Prostate gland (tissue), 2 donors: Measurements from ENCODE around the gene RNF10. TPM values are rescaled to one million over a fixed set of nuclear protein-coding genes. Genes with fewer than 3 reads are reported as not detected.

ENCODE experiments used
- DNase-seq: peaks from one replicate; pipeline ENCODE4 v3.0.0-alpha.2; 2019; ENCODE audit warnings: low spot score
- H3K27ac ChIP-seq, 2 donors: fragments of 200-600 bp; sonication (generic); 2 replicates each; pipeline ENCODE4 v1.5.1; 2017 to 2019
- H3K27me3 ChIP-seq: fragments of 200-600 bp; sonication (generic); replicated peaks from 2 replicates; pipeline ENCODE4 v1.5.1; 2019; ENCODE audit not compliant: insufficient read depth
- H3K36me3 ChIP-seq, 2 donors: fragments of 200-600 bp; sonication (generic); 1 replicate in 1 of 2; 2 replicates in 1 of 2; pipeline versions ENCODE4 v1.5.1 to v1.8.1; 2017 to 2019
- H3K4me1 ChIP-seq: fragments of 200-600 bp; sonication (generic); replicated peaks from 2 replicates; pipeline ENCODE4 v1.5.1; 2019
- H3K4me3 ChIP-seq, 2 donors: fragments of 200-600 bp; sonication (generic); 2 replicates each; pipeline ENCODE4 v1.5.1; 2017 to 2019
- H3K9me3 ChIP-seq: fragments of 200-600 bp; sonication (generic); 2 replicates; pipeline ENCODE4 v1.5.1; 2017
- POLR2A ChIP-seq: fragments of 450-650 bp; IDR thresholded peaks from one replicate; pipeline ENCODE4 v1.6.1; 2016; ENCODE audit warnings: antibody characterized with exemption, mild to moderate bottlenecking
- POLR2AphosphoS5 ChIP-seq: sonication (generic); formaldehyde crosslinking; IDR thresholded peaks from one replicate; pipeline ENCODE4 v1.6.1; 2017; ENCODE audit warnings: antibody characterized with exemption
- WGBS: methylation state at CpG from one replicate; pipeline ENCODE4 v1.1.5; 2018; 5-methylcytosine and 5-hydroxymethylcytosine counted together
- intact Hi-C: fragments of 100-400 bp; cut with DNase I; formaldehyde crosslinking; loops from one replicate; pipeline ENCODE4 v1.14.2; 2022
- total RNA-seq, 2 donors: library from RNA; depleted of rRNA; stranded (reverse); fragments of >200 nt; gene quantifications; one replicate each; pipeline ENCODE4 v1.1.0, GENCODE V29; 2016
- TF ChIP-seq, protein P1 (sequence below), 4 experiments: fragments of 200-600 bp in 2 of 4; fragments of 450-650 bp in 2 of 4; sonication (generic) in 2 of 4; IDR thresholded peaks; 1 replicate in 3 of 4; 2 replicates in 1 of 4; pipeline ENCODE4 v1.5.1; 2016 to 2019; ENCODE audit warnings: antibody characterized with exemption in 4 of 4, mild to moderate bottlenecking in 2 of 4, moderate library complexity in 2 of 4

Gene RNF10
- total RNA-seq, 2 donors from 2014 or later: 95.3 to 251 TPM

DNA sequence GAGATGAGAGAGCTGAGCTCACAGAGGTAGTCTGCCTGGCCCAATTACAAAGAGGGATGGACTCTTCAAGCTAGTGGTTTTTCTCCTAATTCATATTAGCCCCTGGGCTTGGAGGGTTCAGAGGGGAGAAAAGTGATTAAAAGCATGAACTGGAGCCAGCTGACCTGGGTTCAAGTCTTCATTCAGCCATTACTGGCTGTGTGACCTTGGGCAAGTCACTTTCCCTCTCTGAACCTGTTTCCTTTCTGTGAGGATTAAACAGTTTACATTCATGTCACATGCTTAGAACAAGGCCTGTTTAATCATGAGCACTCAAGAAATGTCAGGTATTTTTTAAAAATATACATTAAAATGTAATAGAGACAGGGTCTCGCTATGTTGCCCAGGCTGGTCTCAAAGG, 54.2 kb downstream of the RNF10 start:
- peak overlapping the region in 1 of 2 donors; percentile 47 for H3K27ac ChIP-seq
- no peaks in the 10 kb centered on the region for H3K4me1 ChIP-seq
- no peaks in the 10 kb centered on the region for H3K9me3 ChIP-seq
- 100% methylated on average over 1 of the region's 1 CpG for WGBS
- no peaks in the 10 kb centered on the region for H3K27me3 ChIP-seq
- no peak for DNase-seq
- TF ChIP-seq POLR2AphosphoS5 (no peak), POLR2A (no peak)
- TF ChIP-seq, protein P1, sequence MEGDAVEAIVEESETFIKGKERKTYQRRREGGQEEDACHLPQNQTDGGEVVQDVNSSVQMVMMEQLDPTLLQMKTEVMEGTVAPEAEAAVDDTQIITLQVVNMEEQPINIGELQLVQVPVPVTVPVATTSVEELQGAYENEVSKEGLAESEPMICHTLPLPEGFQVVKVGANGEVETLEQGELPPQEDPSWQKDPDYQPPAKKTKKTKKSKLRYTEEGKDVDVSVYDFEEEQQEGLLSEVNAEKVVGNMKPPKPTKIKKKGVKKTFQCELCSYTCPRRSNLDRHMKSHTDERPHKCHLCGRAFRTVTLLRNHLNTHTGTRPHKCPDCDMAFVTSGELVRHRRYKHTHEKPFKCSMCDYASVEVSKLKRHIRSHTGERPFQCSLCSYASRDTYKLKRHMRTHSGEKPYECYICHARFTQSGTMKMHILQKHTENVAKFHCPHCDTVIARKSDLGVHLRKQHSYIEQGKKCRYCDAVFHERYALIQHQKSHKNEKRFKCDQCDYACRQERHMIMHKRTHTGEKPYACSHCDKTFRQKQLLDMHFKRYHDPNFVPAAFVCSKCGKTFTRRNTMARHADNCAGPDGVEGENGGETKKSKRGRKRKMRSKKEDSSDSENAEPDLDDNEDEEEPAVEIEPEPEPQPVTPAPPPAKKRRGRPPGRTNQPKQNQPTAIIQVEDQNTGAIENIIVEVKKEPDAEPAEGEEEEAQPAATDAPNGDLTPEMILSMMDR (IDR thresholded peaks at IDR 0.05): no peak
- intact Hi-C loops: no loop called here
- no peak overlapping the region for H3K4me3 ChIP-seq
- no peaks in the 10 kb centered on the region for H3K36me3 ChIP-seq

DNA sequence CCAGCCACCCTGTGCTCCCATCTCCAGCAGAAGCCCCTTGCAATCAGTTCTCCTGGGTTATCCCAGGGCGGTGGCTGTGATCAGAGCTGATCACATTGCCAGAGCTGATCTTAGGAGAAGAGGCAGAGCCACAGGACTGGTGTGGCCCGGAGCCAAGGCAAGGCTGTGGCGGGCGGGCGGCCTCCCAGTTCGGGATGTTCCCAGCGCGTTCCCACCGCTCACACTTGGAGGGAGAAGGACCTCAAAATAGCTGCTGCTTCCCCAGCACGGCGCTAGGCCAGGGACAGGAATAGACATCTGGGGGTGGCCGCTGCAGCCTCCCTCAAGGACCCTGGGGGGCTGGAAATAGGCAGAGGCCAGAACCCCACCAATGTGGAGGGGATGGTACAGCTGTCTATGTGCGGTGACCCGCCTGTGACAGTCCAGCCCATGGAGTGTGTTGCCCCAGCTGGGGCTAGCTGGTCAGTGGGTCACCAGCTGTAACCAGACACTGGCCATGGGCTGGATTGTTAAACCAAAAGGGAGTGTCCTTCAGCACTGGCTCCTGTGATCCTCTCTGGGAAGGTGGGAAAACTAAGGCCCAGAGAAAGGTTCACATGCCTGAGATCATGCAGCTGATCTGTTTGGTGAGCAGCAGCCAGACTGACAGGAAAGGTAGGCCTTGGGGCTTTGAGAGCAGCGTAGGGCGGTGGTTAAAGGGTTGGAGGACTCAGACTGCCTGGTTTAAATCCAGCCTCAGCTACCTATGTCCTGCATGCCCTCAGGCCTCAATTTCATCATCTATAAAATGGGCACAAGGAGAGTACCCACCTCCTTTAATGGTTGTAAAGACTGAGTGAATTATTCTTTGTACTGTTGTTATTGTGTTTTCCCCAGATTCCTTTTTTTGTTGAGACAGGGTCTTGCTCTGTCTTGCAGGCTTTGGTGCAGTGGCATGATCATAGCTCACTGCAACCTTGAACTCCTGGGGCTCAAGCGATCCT, 55.1 kb downstream of the RNF10 start:
- DNase-seq: no peak

DNA sequence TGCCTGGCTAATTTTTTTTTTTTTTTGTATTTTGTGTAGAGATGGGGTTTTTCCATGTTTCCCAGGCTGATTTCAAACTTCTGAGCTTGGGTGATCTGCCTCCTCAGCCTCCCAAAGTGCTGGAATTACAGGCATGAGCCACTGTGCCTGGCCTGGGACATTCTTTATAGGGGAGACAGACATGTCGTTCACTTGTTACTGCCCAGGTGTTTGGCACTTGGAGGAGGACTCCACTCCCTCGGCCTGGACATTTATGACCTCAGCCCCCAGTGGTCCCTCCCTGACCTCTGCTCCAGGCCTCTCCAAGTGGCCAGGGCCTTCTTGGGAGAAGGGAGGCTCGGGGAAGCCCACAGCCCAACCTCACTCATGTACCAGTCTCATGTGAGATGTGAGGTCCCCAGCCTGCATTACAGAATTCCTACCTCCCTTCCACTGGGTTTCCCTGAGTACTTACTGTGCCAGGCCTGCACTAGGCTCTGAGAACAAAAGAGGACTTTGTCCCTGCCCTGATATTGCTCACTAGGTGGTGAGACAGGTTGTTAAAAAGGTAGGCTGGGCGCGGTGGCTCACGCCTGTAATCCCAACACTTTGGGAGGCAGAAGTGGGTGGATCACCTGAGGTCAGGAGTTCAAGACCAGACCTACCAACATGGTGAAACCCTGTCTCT, 56.7 kb downstream of the RNF10 start:
- no peaks in the 10 kb centered on the region for H3K27me3 ChIP-seq
- no peak overlapping the region for H3K4me3 ChIP-seq
- no peaks in the 10 kb centered on the region for H3K4me1 ChIP-seq
- DNase-seq: no peak
- TF ChIP-seq POLR2AphosphoS5: no peak
- TF ChIP-seq POLR2A: no peak
- TF ChIP-seq, protein P1 (IDR thresholded peaks at IDR 0.05): no peak
- no peaks in the 10 kb centered on the region for H3K36me3 ChIP-seq
- H3K9me3 ChIP-seq: no peaks in the 10 kb centered on the region
- WGBS: 61% methylated on average over 6 of the region's 6 CpGs
- intact Hi-C loops: no loop called here
- no peak overlapping the region for H3K27ac ChIP-seq

More for the DNA sequence above, 55.1 kb downstream of the RNF10 start:
- intact Hi-C loops: no loop called here
- no peak overlapping the region for H3K4me3 ChIP-seq
- TF ChIP-seq, protein P1 (IDR thresholded peaks at IDR 0.05): no peak
- TF ChIP-seq POLR2A (no peak), POLR2AphosphoS5 (no peak)
- 62% methylated on average over 17 of the region's 17 CpGs for WGBS
- no peaks in the 10 kb centered on the region for H3K27me3 ChIP-seq
- H3K9me3 ChIP-seq: no peaks in the 10 kb centered on the region
- no peaks in the 10 kb centered on the region for H3K36me3 ChIP-seq
- no peaks in the 10 kb centered on the region for H3K4me1 ChIP-seq
- H3K27ac ChIP-seq: peak overlapping the region; percentile 47 to 64

DNA sequence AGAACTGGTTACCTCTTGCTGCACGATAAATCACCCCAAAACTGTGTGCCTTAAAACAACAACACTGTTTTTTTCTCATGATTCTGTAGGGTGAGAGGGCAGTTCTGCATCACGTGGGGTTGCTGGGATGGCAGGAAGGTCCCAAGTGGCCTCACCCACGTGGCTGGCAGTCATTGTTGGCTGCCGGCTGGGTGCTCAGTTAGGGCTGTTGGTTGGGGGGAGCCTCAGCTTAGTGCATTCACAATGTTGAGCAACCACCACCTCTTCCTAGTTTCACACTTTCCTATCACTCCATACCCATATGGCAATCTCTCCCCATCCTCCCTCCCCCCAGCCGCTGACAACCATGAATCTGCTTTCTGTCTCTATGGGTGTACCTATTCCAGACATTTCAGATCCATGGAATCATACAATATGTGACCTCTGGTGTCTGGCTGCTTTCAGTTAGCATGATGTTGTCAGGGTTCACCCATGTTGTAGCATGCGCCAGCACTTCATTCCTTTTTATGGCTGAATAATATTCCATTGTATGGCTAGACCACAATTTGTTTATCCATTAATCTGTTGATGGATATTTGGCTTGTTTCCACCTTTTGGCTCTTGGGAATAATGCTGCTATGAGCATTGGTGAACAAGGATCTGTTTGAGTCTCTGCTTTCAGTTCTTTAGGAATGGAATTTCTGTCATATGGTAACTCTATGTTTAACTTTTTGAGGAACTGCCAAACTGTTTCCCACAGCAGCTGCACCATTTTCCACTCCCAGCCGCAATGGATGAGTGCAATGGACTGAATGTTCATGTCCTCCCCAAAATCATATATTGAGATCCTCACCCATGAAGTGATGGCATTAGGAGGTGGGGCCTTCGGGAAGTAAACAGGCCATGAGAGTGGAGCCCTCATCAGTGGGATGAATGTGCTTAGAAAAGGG, 58.2 kb downstream of the RNF10 start:
- Histone ChIP-seq H3K36me3 (no peaks in the 10 kb centered on the region), H3K4me3 (no peak overlapping the region), H3K27me3 (no peaks in the 10 kb centered on the region), H3K9me3 (no peaks in the 10 kb centered on the region), H3K4me1 (no peaks in the 10 kb centered on the region), H3K27ac (no peak overlapping the region)
- intact Hi-C loops: no loop called here
- WGBS: 73% methylated on average over 8 of the region's 8 CpGs
- no peak for DNase-seq
- no peak for TF ChIP-seq POLR2AphosphoS5
- TF ChIP-seq, protein P1 (IDR thresholded peaks at IDR 0.05): no peak
- no peak for TF ChIP-seq POLR2A
